HepG2 (cell line): ENCODE results near the gene S100P. TPM values are rescaled to one million over a fixed set of nuclear protein-coding genes. Genes with fewer than 3 reads are reported as not detected.

Source experiments
- ATAC-seq: fragments of 200-7000 bp; cut with Tn5 transposase; 3 replicates; pipeline ENCODE4 v1.9.1; 2020; ENCODE audit warnings: mild to moderate bottlenecking, moderate library complexity
- BruUV-seq: library from RNA; stranded (reverse); fragments of 400-500 nt; replicated peaks from 2 replicates; lab custom pipeline; 2021; lab: Mats Ljungman, UMichigan
- CTCF ChIA-PET: fragments of 300-600 bp; formaldehyde crosslinking; extraction: SDS; loops from one replicate; lab custom pipeline; 2021; ENCODE audit warnings: low total read pairs, inconsistent platforms, low intra/inter-chr PET ratio; lab: Yijun Ruan, JAX
- POLR2A ChIA-PET: fragments of 350-600 bp; sonication (Branson Sonifier 250); formaldehyde crosslinking; loops from one replicate; lab custom pipeline; 2020; ENCODE audit warnings: antibody characterized with exemption, inconsistent platforms; lab: Yijun Ruan, JAX
- DNase-seq: peaks from one replicate; pipeline ENCODE4 v3.0.0-alpha.2; 2015; ENCODE audit warnings: low spot score
- FAIRE-seq: peaks from 3 replicates; lab custom pipeline; 2011; peaks lifted over from hg19 to GRCh38; lab: Jason Lieb, UNC
- H2AFZ ChIP-seq: one replicate; pipeline ENCODE4 v1.6.1; 2011; ENCODE audit warnings: low read length, inconsistent platforms
- H3K27ac ChIP-seq: fragments of 300-600 bp; 3 replicates; pipeline ENCODE4 v1.8.0; 2011; ENCODE audit warnings: mixed run types, mild to moderate bottlenecking, mixed read lengths, low read length, inconsistent platforms; ENCODE audit not compliant: insufficient read depth; ENCODE audit errors: extremely low read length
- H3K27me3 ChIP-seq, 2 experiments: fragments of 200-600 bp in 1 of 2; 2 replicates in 1 of 2; 3 replicates in 1 of 2; pipeline versions ENCODE4 v1.6.0 to v1.8.0; 2011; ENCODE audit warnings: low read length in 2 of 2, mild to moderate bottlenecking in 2 of 2, moderate library complexity in 2 of 2, inconsistent platforms in 1 of 2; ENCODE audit not compliant: insufficient read depth in 2 of 2, control insufficient read depth in 1 of 2
- H3K36me3 ChIP-seq, 2 experiments: fragments of 200-600 bp in 1 of 2; replicated peaks in 1 of 2; 2 replicates in 1 of 2; 3 replicates in 1 of 2; pipeline versions ENCODE4 v1.5.1 to v1.8.0; 2011; ENCODE audit warnings: low read length in 2 of 2, inconsistent platforms in 1 of 2; ENCODE audit not compliant: insufficient read depth in 2 of 2, control insufficient read depth in 1 of 2
- H3K4me1 ChIP-seq: 2 replicates; pipeline ENCODE4 v1.5.1; 2012; ENCODE audit warnings: low read length, inconsistent platforms; ENCODE audit not compliant: insufficient read depth
- H3K4me2 ChIP-seq: 2 replicates; pipeline ENCODE4 v1.6.0; 2011; ENCODE audit warnings: low read depth, low read length, inconsistent platforms
- H3K4me3 ChIP-seq, 3 experiments: fragments of 200-600 bp in 1 of 3; sonication (generic), shearing (Covaris generic) in 1 of 3; replicated peaks in 1 of 3; 2 replicates each; pipeline ENCODE4 v1.5.1; 2011 to 2016; ENCODE audit warnings: low read length in 3 of 3, inconsistent platforms in 2 of 3, low read depth in 2 of 3, mild to moderate bottlenecking in 2 of 3, control low read depth in 1 of 3, mixed read lengths in 1 of 3; ENCODE audit not compliant: insufficient read depth in 1 of 3
- H3K79me2 ChIP-seq: one replicate; pipeline ENCODE4 v1.6.1; 2011; ENCODE audit warnings: low read length, inconsistent platforms; ENCODE audit not compliant: insufficient read depth
- H3K9ac ChIP-seq: 2 replicates; pipeline ENCODE4 v1.6.0; 2011; ENCODE audit warnings: mild to moderate bottlenecking, low read depth, low read length, inconsistent platforms; ENCODE audit not compliant: insufficient read depth
- H3K9me3 ChIP-seq: 2 replicates; pipeline ENCODE4 v1.5.1; 2012; ENCODE audit warnings: mild to moderate bottlenecking, low read length
- H4K20me1 ChIP-seq: 2 replicates; pipeline ENCODE4 v1.6.0; 2011; ENCODE audit warnings: inconsistent platforms, mild to moderate bottlenecking, low read length, moderate library complexity; ENCODE audit not compliant: insufficient read depth
- KAT8 ChIP-seq: IDR thresholded peaks from 2 replicates; pipeline ENCODE4 v1.6.1; 2016; ENCODE audit warnings: missing genetic modification reagents, missing compliant biosample characterization
- KDM2A ChIP-seq: sonication (generic); formaldehyde crosslinking; IDR thresholded peaks from 2 replicates; pipeline ENCODE4 v1.4.0; 2020; ENCODE audit warnings: low read depth, missing genetic modification reagents, borderline replicate concordance
- MXD4 ChIP-seq: IDR thresholded peaks from 2 replicates; pipeline ENCODE4 v1.6.1; 2016; ENCODE audit warnings: mild to moderate bottlenecking, missing biosample characterization, missing genetic modification reagents
- POLR2G ChIP-seq: fragments of 200-400 bp; formaldehyde crosslinking; IDR thresholded peaks from 2 replicates; pipeline ENCODE4 v1.6.1; 2018; ENCODE audit warnings: mild to moderate bottlenecking, low read depth, low read length, moderate library complexity
- RXRB ChIP-seq: IDR thresholded peaks from 2 replicates; pipeline ENCODE4 v1.6.1; 2016; ENCODE audit warnings: borderline replicate concordance, missing genetic modification reagents, missing compliant biosample characterization
- SIN3A ChIP-seq: IDR thresholded peaks from 2 replicates; pipeline ENCODE4 v1.6.1; 2011; ENCODE audit warnings: low read depth, mild to moderate bottlenecking, control low read depth, low read length, borderline replicate concordance
- SIX4 ChIP-seq: sonication (generic); formaldehyde crosslinking; IDR thresholded peaks from 2 replicates; pipeline ENCODE4 v1.4.0; 2020; ENCODE audit warnings: missing genetic modification reagents
- ZNF274 ChIP-seq: sonication (generic); formaldehyde crosslinking; IDR thresholded peaks from 2 replicates; pipeline ENCODE4 v1.5.1; 2020; ENCODE audit warnings: mild to moderate bottlenecking, missing genetic modification reagents
- ZNF296 ChIP-seq: sonication (generic); formaldehyde crosslinking; conservative IDR thresholded peaks from 2 replicates; pipeline ENCODE4 v1.5.0; 2020; ENCODE audit warnings: mild to moderate bottlenecking, missing genetic modification reagents
- ZNF3 ChIP-seq: IDR thresholded peaks from 2 replicates; pipeline ENCODE4 v1.7.0; 2017; ENCODE audit warnings: inconsistent platforms
- ZNF563 ChIP-seq: sonication (generic); formaldehyde crosslinking; IDR thresholded peaks from 2 replicates; pipeline ENCODE4 v1.8.0; 2022; ENCODE audit warnings: mild to moderate bottlenecking, moderate library complexity, missing genetic modification reagents
- ZNF879 ChIP-seq: sonication (generic); formaldehyde crosslinking; IDR thresholded peaks from 2 replicates; pipeline ENCODE4 v1.8.1; 2023; ENCODE audit warnings: missing genetic modification reagents
- ZSCAN25 ChIP-seq: sonication (generic); formaldehyde crosslinking; IDR thresholded peaks from 2 replicates; pipeline ENCODE4 v1.8.0; 2022; ENCODE audit warnings: mild to moderate bottlenecking, missing genetic modification reagents
- WGBS: methylation state at CpG from one replicate; pipeline ENCODE4 v1.1.6; 2017; ENCODE audit warnings: low lambda C conversion rate; 5-methylcytosine and 5-hydroxymethylcytosine counted together
- in situ Hi-C: cut with HindIII; loops from 2 replicates; pipeline ENCODE4 v1.10.0; 2017; ENCODE audit warnings: low pct_unique_long_range_greater_than_20kb; ENCODE audit not compliant: extremely low pct_ligation_motif_present
- intact Hi-C: fragments of 100-400 bp; cut with micrococcal nuclease; formaldehyde crosslinking; loops from one replicate; pipeline ENCODE4 v1.10.0; 2022; ENCODE audit not compliant: unreplicated experiment
- polyA plus RNA-seq, 8 experiments: library from polyadenylated mRNA; depleted of rRNA in 3 of 8; stranded (reverse) in 7 of 8; unstranded in 1 of 8; fragments of >200 nt; fragmentation: Illumina TruSeq in 4 of 8; extraction: Trizol in 4 of 8; gene quantifications; 2 replicates each; pipeline versions ENCODE4 v1.2.1 to v1.2.3, GENCODE V29; 2011 to 2016; ENCODE audit warnings: low read depth in 4 of 8, missing spikeins in 1 of 8, mixed read lengths in 1 of 8; ENCODE audit not compliant: insufficient read depth in 1 of 8
- total RNA-seq, 5 experiments: library from RNA; depleted of rRNA; stranded (reverse); fragments of >200 nt; fragmentation: Illumina TruSeq; extraction: Trizol; gene quantifications; 2 replicates each; pipeline ENCODE4 v1.2.3, GENCODE V29; 2016; ENCODE audit warnings: low read depth in 1 of 5
- TF ChIP-seq, protein P1 (sequence below): sonication (generic); formaldehyde crosslinking; IDR thresholded peaks from one replicate; pipeline ENCODE4 v1.5.1; 2020; ENCODE audit warnings: mild to moderate bottlenecking, missing genetic modification reagents; ENCODE audit errors: not compliant biosample characterization

Gene S100P
- total and polyA plus RNA-seq, 2 of the 13 experiments (the other 11 are each of a cell fraction or from before 2014, with no cell fraction given) = 278 to 1,649 TPM

GRCh38 chr4:6692806-6693205 is 872 bp upstream of the S100P start:
- intact Hi-C loops = no loop called here
- ATAC-seq (no peak), DNase-seq (peak; percentile 59), FAIRE-seq (peak; percentile 56)
- ChIA-PET CTCF (no interaction called here), POLR2A (interaction anchor here (0.9 to 4.6 kb wide), 15 partner anchors 9 to 234 kb away, joined by 3 to 65 read pairs (median 6); partner anchors contain the start of genes BLOC1S4, MRFAP1, MRFAP1L1 and TBC1D14)
- WGBS = 6% methylated on average over 3 of the region's 3 CpGs
- in situ Hi-C loops = no loop called here
- H3K27ac ChIP-seq = peak overlapping the region; percentile 81
- peak overlapping the region; percentile 93 for H3K4me2 ChIP-seq
- peaks cover 39% of the 10 kb centered on the region for H3K79me2 ChIP-seq
- TF ChIP-seq ZSCAN25 (no peak), ZNF3 (0 out of 2 replicates have a peak, but pooled peaks have one; percentile 10), POLR2G (peak; percentile 16; the same call in 1 of the 2 replicates), ZNF879 (CRISPR knock-in tag) (0 out of 2 replicates have a peak, but pooled peaks have one; percentile 4), KDM2A (CRISPR knock-in tag) (peak; percentile 0; the same call in 1 of the 2 replicates), RXRB (CRISPR knock-in tag) (0 out of 2 replicates have a peak, but pooled peaks have one; percentile 7), SIX4 (CRISPR knock-in tag) (peak; percentile 59), ZNF563 (CRISPR knock-in tag) (no peak), ZNF274 (no peak), SIN3A (peak; percentile 54; the same call in 1 of the 2 replicates), ZNF296 (no peak), KAT8 (CRISPR knock-in tag) (no peak), MXD4 (CRISPR knock-in tag) (0 out of 2 replicates have a peak, but pooled peaks have one; percentile 2)
- TF ChIP-seq, protein P1, sequence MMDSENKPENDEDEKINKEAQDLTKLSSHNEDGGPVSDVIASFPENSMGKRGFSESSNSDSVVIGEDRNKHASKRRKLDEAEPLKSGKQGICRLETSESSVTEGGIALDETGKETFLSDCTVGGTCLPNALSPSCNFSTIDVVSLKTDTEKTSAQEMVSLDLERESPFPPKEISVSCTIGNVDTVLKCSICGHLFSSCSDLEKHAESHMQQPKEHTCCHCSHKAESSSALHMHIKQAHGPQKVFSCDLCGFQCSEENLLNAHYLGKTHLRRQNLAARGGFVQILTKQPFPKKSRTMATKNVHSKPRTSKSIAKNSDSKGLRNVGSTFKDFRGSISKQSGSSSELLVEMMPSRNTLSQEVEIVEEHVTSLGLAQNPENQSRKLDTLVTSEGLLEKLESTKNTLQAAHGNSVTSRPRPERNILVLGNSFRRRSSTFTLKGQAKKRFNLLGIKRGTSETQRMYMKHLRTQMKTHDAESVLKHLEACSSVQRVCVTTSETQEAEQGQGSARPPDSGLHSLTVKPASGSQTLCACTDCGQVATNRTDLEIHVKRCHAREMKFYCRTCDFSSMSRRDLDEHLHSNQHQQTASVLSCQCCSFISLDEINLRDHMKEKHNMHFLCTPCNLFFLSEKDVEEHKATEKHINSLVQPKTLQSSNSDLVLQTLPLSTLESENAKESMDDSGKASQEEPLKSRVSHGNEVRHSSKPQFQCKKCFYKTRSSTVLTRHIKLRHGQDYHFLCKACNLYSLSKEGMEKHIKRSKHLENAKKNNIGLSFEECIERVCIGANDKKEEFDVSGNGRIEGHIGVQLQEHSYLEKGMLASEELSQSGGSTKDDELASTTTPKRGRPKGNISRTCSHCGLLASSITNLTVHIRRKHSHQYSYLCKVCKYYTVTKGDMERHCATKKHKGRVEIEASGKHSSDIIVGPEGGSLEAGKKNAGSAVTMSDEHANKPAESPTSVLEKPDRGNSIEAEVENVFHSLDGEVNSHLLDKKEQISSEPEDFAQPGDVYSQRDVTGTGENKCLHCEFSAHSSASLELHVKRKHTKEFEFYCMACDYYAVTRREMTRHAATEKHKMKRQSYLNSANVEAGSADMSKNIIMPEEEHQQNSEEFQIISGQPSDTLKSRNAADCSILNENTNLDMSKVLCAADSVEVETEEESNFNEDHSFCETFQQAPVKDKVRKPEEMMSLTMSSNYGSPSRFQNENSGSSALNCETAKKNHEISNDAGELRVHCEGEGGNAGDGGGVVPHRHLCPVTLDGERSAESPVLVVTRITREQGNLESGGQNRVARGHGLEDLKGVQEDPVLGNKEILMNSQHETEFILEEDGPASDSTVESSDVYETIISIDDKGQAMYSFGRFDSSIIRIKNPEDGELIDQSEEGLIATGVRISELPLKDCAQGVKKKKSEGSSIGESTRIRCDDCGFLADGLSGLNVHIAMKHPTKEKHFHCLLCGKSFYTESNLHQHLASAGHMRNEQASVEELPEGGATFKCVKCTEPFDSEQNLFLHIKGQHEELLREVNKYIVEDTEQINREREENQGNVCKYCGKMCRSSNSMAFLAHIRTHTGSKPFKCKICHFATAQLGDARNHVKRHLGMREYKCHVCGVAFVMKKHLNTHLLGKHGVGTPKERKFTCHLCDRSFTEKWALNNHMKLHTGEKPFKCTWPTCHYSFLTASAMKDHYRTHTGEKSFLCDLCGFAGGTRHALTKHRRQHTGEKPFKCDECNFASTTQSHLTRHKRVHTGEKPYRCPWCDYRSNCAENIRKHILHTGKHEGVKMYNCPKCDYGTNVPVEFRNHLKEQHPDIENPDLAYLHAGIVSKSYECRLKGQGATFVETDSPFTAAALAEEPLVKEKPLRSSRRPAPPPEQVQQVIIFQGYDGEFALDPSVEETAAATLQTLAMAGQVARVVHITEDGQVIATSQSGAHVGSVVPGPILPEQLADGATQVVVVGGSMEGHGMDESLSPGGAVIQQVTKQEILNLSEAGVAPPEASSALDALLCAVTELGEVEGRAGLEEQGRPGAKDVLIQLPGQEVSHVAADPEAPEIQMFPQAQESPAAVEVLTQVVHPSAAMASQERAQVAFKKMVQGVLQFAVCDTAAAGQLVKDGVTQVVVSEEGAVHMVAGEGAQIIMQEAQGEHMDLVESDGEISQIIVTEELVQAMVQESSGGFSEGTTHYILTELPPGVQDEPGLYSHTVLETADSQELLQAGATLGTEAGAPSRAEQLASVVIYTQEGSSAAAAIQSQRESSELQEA (CRISPR knock-in tag) = peak; percentile 11
- no peaks in the 10 kb centered on the region; a peak in 1 of 5 replicates for H3K27me3 ChIP-seq
- peak overlapping the region; percentile 82 to 96 (median 83) for H3K4me3 ChIP-seq
- no peaks in the 10 kb centered on the region for H3K9me3 ChIP-seq
- no TSS peak for BruUV-seq
- H3K36me3 ChIP-seq = peaks cover 4 to 12% of the 10 kb centered on the region in 2 experiments; a peak in 2 of 5 replicates
- H2AFZ ChIP-seq = no peak overlapping the region
- peaks cover 72% of the 10 kb centered on the region for H3K4me1 ChIP-seq
- H4K20me1 ChIP-seq = peaks cover 10% of the 10 kb centered on the region; the same call in 1 of the 2 replicates
- H3K9ac ChIP-seq = peak overlapping the region; percentile 91
